GM23248 (cell line): ENCODE measurements around the gene TRMT112. TPM values are rescaled to one million over a fixed set of nuclear protein-coding genes. Genes with fewer than 3 reads are reported as not detected.
A peak's percentile ranks its signal among the peaks of the same experiment; 100 is the strongest.

Experiments used
- DNase-seq: peaks from one replicate; pipeline ENCODE4 v3.0.0-alpha.2; 2015
- H2AFZ ChIP-seq: fragments of 200-600 bp; sonication (generic); 2 replicates; pipeline ENCODE4 v1.6.1; 2016; ENCODE audit warnings: antibody characterized with exemption
- H3F3A ChIP-seq: fragments of 200-600 bp; sonication (generic); 2 replicates; pipeline ENCODE4 v1.6.1; 2016; ENCODE audit warnings: mild to moderate bottlenecking, antibody characterized with exemption, mixed run types; ENCODE audit not compliant: insufficient read depth
- H3K27ac ChIP-seq: fragments of 200-600 bp; sonication (generic); 2 replicates; pipeline ENCODE4 v1.5.1; 2016; ENCODE audit warnings: mild to moderate bottlenecking
- H3K27me3 ChIP-seq: fragments of 200-600 bp; sonication (generic); replicated peaks from 2 replicates; pipeline ENCODE4 v1.6.1; 2016; ENCODE audit warnings: mild to moderate bottlenecking; ENCODE audit not compliant: insufficient read depth
- H3K36me3 ChIP-seq: fragments of 200-600 bp; sonication (generic); 2 replicates; pipeline ENCODE4 v1.6.1; 2016; ENCODE audit warnings: low read depth, mild to moderate bottlenecking
- H3K4me1 ChIP-seq: fragments of 200-600 bp; sonication (generic); 2 replicates; pipeline ENCODE4 v1.6.1; 2016; ENCODE audit warnings: mild to moderate bottlenecking; ENCODE audit not compliant: insufficient read depth
- H3K4me2 ChIP-seq: fragments of 200-600 bp; sonication (generic); one replicate; pipeline ENCODE4 v1.6.1; 2016; ENCODE audit warnings: mild to moderate bottlenecking; ENCODE audit not compliant: unreplicated experiment
- H3K4me3 ChIP-seq: fragments of 200-600 bp; sonication (generic); 2 replicates; pipeline ENCODE4 v1.5.1; 2016; ENCODE audit warnings: mild to moderate bottlenecking
- H3K79me2 ChIP-seq: fragments of 200-600 bp; sonication (generic); 2 replicates; pipeline ENCODE4 v1.6.1; 2016; ENCODE audit warnings: mild to moderate bottlenecking; ENCODE audit not compliant: insufficient read depth
- H3K9ac ChIP-seq: fragments of 200-600 bp; sonication (generic); 2 replicates; pipeline ENCODE4 v1.6.1; 2016; ENCODE audit warnings: mild to moderate bottlenecking
- H3K9me2 ChIP-seq: fragments of 200-600 bp; sonication (generic); 2 replicates; pipeline ENCODE4 v1.6.1; 2016; ENCODE audit warnings: mixed run types, mild to moderate bottlenecking, moderate library complexity; ENCODE audit not compliant: insufficient read depth
- H3K9me3 ChIP-seq: fragments of 200-600 bp; sonication (generic); one replicate; pipeline ENCODE4 v1.6.1; 2017; ENCODE audit warnings: low read depth
- H4K20me1 ChIP-seq: fragments of 200-600 bp; sonication (generic); 2 replicates; pipeline ENCODE4 v1.6.0; 2016; ENCODE audit not compliant: insufficient read depth
- EZH2 ChIP-seq: fragments of 200-600 bp; sonication (generic); IDR thresholded peaks from 2 replicates; pipeline ENCODE4 v1.6.1; 2018; ENCODE audit warnings: antibody characterized with exemption, mild to moderate bottlenecking; ENCODE audit not compliant: insufficient read depth, poor library complexity, severe bottlenecking
- EZH2phosphoT487 ChIP-seq: fragments of 200-600 bp; sonication (generic); IDR thresholded peaks from 2 replicates; pipeline ENCODE4 v1.6.1; 2018; ENCODE audit warnings: antibody characterized with exemption, moderate library complexity, mild to moderate bottlenecking, low read depth; ENCODE audit not compliant: insufficient read depth
- WGBS, 2 experiments: methylation state at CpG; one replicate each; pipeline ENCODE4 v1.1.6; 2015 to 2017; ENCODE audit warnings: low lambda C conversion rate in 2 of 2, low coverage in 1 of 2; ENCODE audit errors: missing lambda C conversion rate in 2 of 2; 5-methylcytosine and 5-hydroxymethylcytosine counted together
- in situ Hi-C: fragments of 300-500 bp; cut with MboI; formaldehyde crosslinking; loops from 2 replicates; pipeline ENCODE4 v1.15.0; 2020
- polyA plus RNA-seq: library from polyadenylated mRNA; unstranded; fragments of >200 nt; fragmentation: Nextera tagmentation; extraction: Ambion mirVana; gene quantifications from 2 replicates; pipeline ENCODE4 v1.2.1, GENCODE V29; 2016
- total RNA-seq: library from RNA; depleted of rRNA; stranded (reverse); fragments of >200 nt; shearing (Covaris generic); gene quantifications from 2 replicates; pipeline ENCODE4 v1.2.3, GENCODE V29; 2014; rRNA removed

Gene TRMT112
- total RNA-seq (161 and 183 TPM in 2 replicates), polyA plus RNA-seq (269 and 282 TPM in 2 replicates)

- H3K9me2 ChIP-seq = no peaks in the 10 kb centered on the region
- H3K4me3 ChIP-seq = peak within 1 kb of the TSS; percentile 88
- H3K79me2 ChIP-seq = peaks cover 58% of the 10 kb centered on the region
- no peaks in the 10 kb centered on the region for H4K20me1 ChIP-seq
- H2AFZ ChIP-seq = peak within 1 kb of the TSS; percentile 85
- no peaks in the 10 kb centered on the region for H3K9me3 ChIP-seq
- TF ChIP-seq EZH2phosphoT487 (no peak), EZH2 (no peak)
- no peaks in the 10 kb centered on the region for H3K27me3 ChIP-seq
- H3K27ac ChIP-seq = peak within 1 kb of the TSS; percentile 97
- peaks cover 23% of the 10 kb centered on the region for H3K4me1 ChIP-seq
- peaks cover 10% of the 10 kb centered on the region for H3F3A ChIP-seq
- DNase-seq = peak; percentile 98
- peak within 1 kb of the TSS; percentile 95 for H3K4me2 ChIP-seq
- peak within 1 kb of the TSS; percentile 94 for H3K9ac ChIP-seq
- H3K36me3 ChIP-seq = 0 out of 2 replicates have a peak, but pooled peaks cover 4% of the 10 kb centered on the region
- 1% methylated on average over 42 to 43 of the region's 43 CpGs for WGBS, 2 experiments
- in situ Hi-C loops = no loop called here
Observed at GRCh38 chr11:64317325-64317960, at the start of gene TRMT112. Gene TRMT112, minus strand, starts transcription at chr11:64317559. Its CDS starts 33 bp downstream, at chr11:64317526.

GRCh38 chr11:64366751-64367150 lies 49.4 kb upstream of the TRMT112 start:
- no peak overlapping the region for H3K27ac ChIP-seq
- no peak overlapping the region for H3K9ac ChIP-seq
- H3K27me3 ChIP-seq = no peaks in the 10 kb centered on the region
- H4K20me1 ChIP-seq = no peaks in the 10 kb centered on the region
- no peaks in the 10 kb centered on the region for H3K79me2 ChIP-seq
- in situ Hi-C loops = no loop called here
- no peak for TF ChIP-seq EZH2
- TF ChIP-seq EZH2phosphoT487 = no peak
- H3K4me3 ChIP-seq = no peak overlapping the region
- peaks cover 5% of the 10 kb centered on the region; the same call in 1 of the 2 replicates for H3F3A ChIP-seq
- 83 to 85% methylated on average over 1 of the region's 1 CpG for WGBS, 2 experiments
- no peak overlapping the region for H2AFZ ChIP-seq
- peak; percentile 45 for DNase-seq
- no peak overlapping the region for H3K4me2 ChIP-seq
- H3K9me3 ChIP-seq = no peaks in the 10 kb centered on the region
- peaks cover 5% of the 10 kb centered on the region; the same call in 1 of the 2 replicates for H3K4me1 ChIP-seq
- H3K9me2 ChIP-seq = no peaks in the 10 kb centered on the region
- H3K36me3 ChIP-seq = peaks cover 26% of the 10 kb centered on the region; the same call in 1 of the 2 replicates

DNA sequence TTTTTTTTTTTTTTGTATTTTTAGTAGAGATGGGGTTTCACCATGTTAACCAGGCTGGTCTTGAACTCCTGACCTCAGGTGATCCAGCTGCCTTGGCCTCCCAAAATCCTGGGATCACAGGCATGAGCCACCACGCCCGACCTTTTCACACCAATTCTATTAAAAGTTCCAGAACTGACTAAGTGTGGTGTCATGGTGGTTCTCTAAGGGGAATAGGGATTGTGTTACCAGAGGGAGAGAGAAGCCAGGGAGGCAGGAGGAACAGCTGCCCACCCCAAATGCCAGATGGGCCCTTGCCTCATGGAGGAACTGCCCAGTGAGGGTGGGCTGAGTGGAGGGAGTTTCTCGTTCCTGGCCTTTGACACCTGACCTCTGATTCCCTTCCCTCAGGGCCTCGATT lies 47.6 kb upstream of the TRMT112 start:
- H3K9me2 ChIP-seq = no peaks in the 10 kb centered on the region
- no peaks in the 10 kb centered on the region for H3K9me3 ChIP-seq
- H2AFZ ChIP-seq = no peak overlapping the region
- no peak overlapping the region for H3K27ac ChIP-seq
- peaks cover 5% of the 10 kb centered on the region; the same call in 1 of the 2 replicates for H3F3A ChIP-seq
- no peak overlapping the region for H3K9ac ChIP-seq
- H3K4me3 ChIP-seq = no peak overlapping the region
- 76 to 80% methylated on average over 3 to 4 of the region's 4 CpGs for WGBS, 2 experiments
- H3K36me3 ChIP-seq = peaks cover 26% of the 10 kb centered on the region; the same call in 1 of the 2 replicates
- TF ChIP-seq EZH2 (no peak), EZH2phosphoT487 (no peak)
- no peaks in the 10 kb centered on the region for H4K20me1 ChIP-seq
- peaks cover 4% of the 10 kb centered on the region; the same call in 1 of the 2 replicates for H3K79me2 ChIP-seq
- H3K27me3 ChIP-seq = no peaks in the 10 kb centered on the region
- in situ Hi-C loops = no loop called here
- no peak overlapping the region for H3K4me2 ChIP-seq
- peak; percentile 31 for DNase-seq
- H3K4me1 ChIP-seq = peaks cover 5% of the 10 kb centered on the region; the same call in 1 of the 2 replicates

DNA sequence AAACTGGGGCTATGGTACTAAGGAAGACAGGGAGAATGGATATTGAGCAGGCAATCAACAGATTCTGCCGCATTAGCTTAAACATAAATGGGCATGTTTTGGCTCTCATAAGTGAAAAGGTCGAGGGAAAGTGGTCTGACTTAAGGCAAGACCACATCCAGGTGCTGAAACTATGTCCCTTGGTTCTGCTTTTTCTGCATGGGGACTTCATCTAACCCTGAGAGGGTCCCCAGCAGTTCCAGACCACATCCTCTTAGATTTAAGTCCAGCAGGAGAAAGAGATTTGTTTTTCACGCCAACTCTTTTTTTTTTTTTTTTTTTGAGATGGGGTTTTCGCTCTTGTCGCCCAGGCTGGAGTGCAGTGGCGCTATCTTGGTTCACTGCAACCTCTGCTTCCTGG lies 47.1 kb upstream of the TRMT112 start:
- no peak overlapping the region for H3K9ac ChIP-seq
- H3K9me2 ChIP-seq = no peaks in the 10 kb centered on the region
- TF ChIP-seq EZH2phosphoT487 (no peak), EZH2 (no peak)
- H3K4me2 ChIP-seq = no peak overlapping the region
- DNase-seq = no peak
- H4K20me1 ChIP-seq = no peaks in the 10 kb centered on the region
- H3K36me3 ChIP-seq = peaks cover 26% of the 10 kb centered on the region; the same call in 1 of the 2 replicates
- no peak overlapping the region for H3K4me3 ChIP-seq
- peaks cover 5% of the 10 kb centered on the region; the same call in 1 of the 2 replicates for H3F3A ChIP-seq
- no peak overlapping the region for H2AFZ ChIP-seq
- no peaks in the 10 kb centered on the region for H3K9me3 ChIP-seq
- H3K79me2 ChIP-seq = peaks cover 9% of the 10 kb centered on the region
- 96 to 98% methylated on average over 6 of the region's 6 CpGs for WGBS, 2 experiments
- no peaks in the 10 kb centered on the region for H3K27me3 ChIP-seq
- H3K4me1 ChIP-seq = peaks cover 5% of the 10 kb centered on the region; the same call in 1 of the 2 replicates
- in situ Hi-C loops = no loop called here
- H3K27ac ChIP-seq = no peak overlapping the region
